ENCODE results near the gene UGCG.

Gene UGCG

GRCh38 chr9:111937301-111937700, 40.7 kb downstream of the UGCG start:
- no peak for DNase-seq (ENCODE audit: low read depth)
- TF ChIP-seq CTCF (conservative IDR thresholded peaks at IDR 0.05; ENCODE audit: control insufficient read depth, insufficient read depth, low read depth, low read length) = no peak
- no peak overlapping the region for H3K4me3 ChIP-seq (ENCODE audit: control insufficient read depth, low read depth, low read length)

- peak; percentile 81 for DNase-seq (ENCODE audit: low read depth)
- no peak for TF ChIP-seq CTCF (conservative IDR thresholded peaks at IDR 0.05; ENCODE audit: control insufficient read depth, insufficient read depth, low read depth, low read length)
- no peak overlapping the region for H3K4me3 ChIP-seq (ENCODE audit: control insufficient read depth, low read depth, low read length)
These were observed 41.3 kb downstream of the UGCG start for GRCh38 chr9:111937781-111938426.

GRCh38 chr9:111938427-111938800, 41.8 kb downstream of the UGCG start:
- TF ChIP-seq CTCF (conservative IDR thresholded peaks at IDR 0.05; ENCODE audit: control insufficient read depth, insufficient read depth, low read depth, low read length) = no peak
- H3K4me3 ChIP-seq (ENCODE audit: control insufficient read depth, low read depth, low read length) = no peak overlapping the region
- DNase-seq (ENCODE audit: low read depth) = no peak

- no peak for DNase-seq (ENCODE audit: low read depth)
- H3K4me3 ChIP-seq (ENCODE audit: control insufficient read depth, low read depth, low read length) = no peak overlapping the region
- no peak for TF ChIP-seq CTCF (conservative IDR thresholded peaks at IDR 0.05; ENCODE audit: control insufficient read depth, insufficient read depth, low read depth, low read length)
These were observed 42.7 kb downstream of the UGCG start for GRCh38 chr9:111939322-111939721.

- no peak for TF ChIP-seq CTCF (conservative IDR thresholded peaks at IDR 0.05; ENCODE audit: control insufficient read depth, insufficient read depth, low read depth, low read length)
- H3K4me3 ChIP-seq (ENCODE audit: control insufficient read depth, low read depth, low read length) = no peak overlapping the region
- no peak for DNase-seq (ENCODE audit: low read depth)
These were observed 44.1 kb downstream of the UGCG start for GRCh38 chr9:111940697-111941096.

GRCh38 chr9:111943200-111943599, 46.6 kb downstream of the UGCG start:
- H3K4me3 ChIP-seq (ENCODE audit: control insufficient read depth, low read depth, low read length) = no peak overlapping the region
- TF ChIP-seq CTCF (conservative IDR thresholded peaks at IDR 0.05; ENCODE audit: control insufficient read depth, insufficient read depth, low read depth, low read length) = no peak
- no peak for DNase-seq (ENCODE audit: low read depth)

GRCh38 chr9:111943746-111944145, 47.1 kb downstream of the UGCG start:
- H3K4me3 ChIP-seq (ENCODE audit: control insufficient read depth, low read depth, low read length) = no peak overlapping the region
- TF ChIP-seq CTCF (conservative IDR thresholded peaks at IDR 0.05; ENCODE audit: control insufficient read depth, insufficient read depth, low read depth, low read length) = no peak
- DNase-seq (ENCODE audit: low read depth) = no peak

Data from fibroblast of mammary gland (primary cell).